Suprapubic skin (tissue), 3 donors: ENCODE measurements around the gene SLX1A.

ENCODE experiments used
- CTCF ChIP-seq, 2 donors: fragments of 200-600 bp in 1 of 2; fragments of 450-650 bp in 1 of 2; sonication (generic) in 1 of 2; IDR thresholded peaks; one replicate each; pipeline ENCODE4 v1.5.1; 2016 to 2019; ENCODE audit warnings: antibody characterized with exemption in 2 of 2, mild to moderate bottlenecking in 1 of 2, moderate library complexity in 1 of 2
- EP300 ChIP-seq: sonication (generic); formaldehyde crosslinking; IDR thresholded peaks from one replicate; pipeline ENCODE4 v1.6.1; 2017; ENCODE audit warnings: antibody characterized with exemption
- POLR2A ChIP-seq, 2 donors: fragments of 450-650 bp; IDR thresholded peaks; one replicate each; pipeline ENCODE4 v1.6.1; 2017; ENCODE audit warnings: antibody characterized with exemption in 2 of 2, mild to moderate bottlenecking in 2 of 2, moderate library complexity in 2 of 2

DNA sequence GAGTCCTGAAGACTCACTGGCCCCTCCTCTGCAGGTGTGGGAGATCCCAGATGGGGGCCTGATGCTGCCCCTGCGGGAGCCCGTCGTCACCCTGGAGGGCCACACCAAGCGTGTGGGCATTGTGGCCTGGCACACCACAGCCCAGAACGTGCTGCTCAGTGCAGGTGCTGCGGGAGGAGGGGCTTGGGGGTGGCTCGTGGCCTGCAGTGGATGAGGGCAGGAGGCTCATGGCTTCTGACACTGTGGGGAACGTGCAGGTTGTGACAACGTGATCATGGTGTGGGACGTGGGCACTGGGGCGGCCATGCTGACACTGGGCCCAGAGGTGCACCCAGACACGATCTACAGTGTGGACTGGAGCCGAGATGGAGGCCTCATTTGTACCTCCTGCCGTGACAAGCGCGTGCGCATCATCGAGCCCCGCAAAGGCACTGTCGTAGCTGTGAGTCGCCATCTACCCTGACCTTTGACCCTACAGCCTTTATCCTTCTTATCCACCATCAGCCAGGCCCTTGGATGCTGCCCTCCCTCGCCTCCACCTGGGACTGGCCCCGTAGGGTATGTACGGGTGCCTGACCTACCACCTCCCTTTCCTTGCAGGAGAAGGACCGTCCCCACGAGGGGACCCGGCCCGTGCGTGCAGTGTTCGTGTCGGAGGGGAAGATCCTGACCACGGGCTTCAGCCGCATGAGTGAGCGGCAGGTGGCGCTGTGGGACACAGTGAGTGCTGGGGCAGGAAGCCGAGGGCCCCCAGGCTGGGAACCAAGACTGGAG is 6.7 kb upstream of the SLX1A start:
- TF ChIP-seq CTCF (IDR thresholded peaks at IDR 0.05) (peak; percentile 67 to 77), POLR2A (IDR thresholded peaks at IDR 0.05) (no peak), EP300 (no peak)
